ENCODE data around the gene BPIFB1. TPM values are rescaled to one million over a fixed set of nuclear protein-coding genes. Genes with fewer than 3 reads are reported as not detected.
A peak's percentile ranks its signal among the peaks of the same experiment; 100 is the strongest.

BPIFB1 gene
- total and polyA plus RNA-seq, 2 of the 13 experiments (the other 11 are each of a cell fraction or from before 2014, with no cell fraction given): 0.82 to 4.4 TPM

GRCh38 chr20:33281550-33282146 lies 1.4 kb upstream of the BPIFB1 start (continued):
- TF ChIP-seq THAP9 (CRISPR knock-in tag; IDR thresholded peaks at IDR 0.05; ENCODE audit: borderline replicate concordance): peak; percentile 64
- no peak for TF ChIP-seq HBP1 (CRISPR knock-in tag; IDR thresholded peaks at IDR 0.05; ENCODE audit: low read depth)
- no peak for TF ChIP-seq SIX1 (CRISPR knock-in tag; IDR thresholded peaks at IDR 0.05; ENCODE audit: borderline replicate concordance)
- TF ChIP-seq RBFOX2 (IDR thresholded peaks at IDR 0.05; ENCODE audit: low read depth, low read length): 0 out of 2 replicates have a peak, but pooled peaks have one; percentile 30
- TF ChIP-seq XBP1 (CRISPR knock-in tag; IDR thresholded peaks at IDR 0.05): no peak
- TF ChIP-seq ZNF253 (CRISPR knock-in tag; IDR thresholded peaks at IDR 0.05; ENCODE audit: borderline replicate concordance): peak; percentile 70; the same call in 1 of the 2 replicates
- peak; percentile 29; the same call in 1 of the 2 replicates for TF ChIP-seq ZNF878 (CRISPR knock-in tag; IDR thresholded peaks at IDR 0.05)
- no peak for TF ChIP-seq ATF1 (CRISPR knock-in tag; IDR thresholded peaks at IDR 0.05)
- TF ChIP-seq MTA1 (CRISPR knock-in tag; IDR thresholded peaks at IDR 0.05; ENCODE audit: borderline replicate concordance): no peak
- TF ChIP-seq NR3C1 (CRISPR knock-in tag; IDR thresholded peaks at IDR 0.05): no peak
- no peak for TF ChIP-seq ZBTB46 (CRISPR knock-in tag; IDR thresholded peaks at IDR 0.05; ENCODE audit: borderline replicate concordance)
- no peak for TF ChIP-seq EEA1 (CRISPR knock-in tag; IDR thresholded peaks at IDR 0.05; ENCODE audit: borderline replicate concordance)
- TF ChIP-seq ZNF407 (CRISPR knock-in tag; IDR thresholded peaks at IDR 0.05; ENCODE audit: not compliant biosample characterization): no peak

Data from HepG2 (cell line).